Large intestine (tissue), 12 donors: Measurements from ENCODE around the gene USP20. TPM values are rescaled to one million over a fixed set of nuclear protein-coding genes. Genes with fewer than 3 reads are reported as not detected.
"Not testable (repeated sequence)": the region's sequence is repeated elsewhere in the genome, so short reads cannot be mapped to it uniquely, and the experiment has no call there.

ENCODE experiments used
- DNase-seq, 2 donors: peaks; one replicate each; pipeline versions ENCODE4 v3.0.0 to v3.0.0-alpha.2; 2013
- H3K27ac ChIP-seq: one replicate; pipeline ENCODE4 v1.5.1; 2013; ENCODE audit warnings: low read length
- H3K27me3 ChIP-seq: 2 replicates; pipeline ENCODE4 v1.6.1; 2013; ENCODE audit warnings: low read length; ENCODE audit not compliant: control insufficient read depth, insufficient read depth
- H3K36me3 ChIP-seq: 2 replicates; pipeline ENCODE4 v1.6.1; 2013; ENCODE audit warnings: low read length; ENCODE audit not compliant: control insufficient read depth, insufficient read depth
- H3K4me1 ChIP-seq: one replicate; pipeline ENCODE4 v1.6.1; 2013; ENCODE audit warnings: low read length; ENCODE audit not compliant: control insufficient read depth, insufficient read depth
- H3K4me3 ChIP-seq: one replicate; pipeline ENCODE4 v1.5.1; 2013; ENCODE audit warnings: low read length
- H3K9me3 ChIP-seq: one replicate; pipeline ENCODE4 v1.6.1; 2013; ENCODE audit warnings: mild to moderate bottlenecking, low read depth, low read length, moderate library complexity; ENCODE audit not compliant: control insufficient read depth
- WGBS: methylation state at CpG from one replicate; pipeline ENCODE4 v1.1.5; 2013; ENCODE audit warnings: low lambda C conversion rate; ENCODE audit not compliant: insufficient coverage; 5-methylcytosine and 5-hydroxymethylcytosine counted together
- long read RNA-seq, 11 donors: transcript quantifications; one replicate each; lab custom pipeline, GENCODE V29; 2026
- polyA plus RNA-seq: library from polyadenylated mRNA; unstranded; fragments of 120-200 nt; gene quantifications from one replicate; pipeline ENCODE4 v1.2.1, GENCODE V29; 2013

Gene USP20
- polyA plus RNA-seq = 17.7 TPM
- long read RNA-seq, donor 1, full-length matches to known transcripts = 1 of 32 reads
- long read RNA-seq, donor 1, partial matches to known transcripts = 0 of 32 reads
- long read RNA-seq, donor 1, other reads (novel, unspliced or antisense) = 31 of 32 reads
- long read RNA-seq, donor 2, full-length matches to known transcripts = 2 of 2 reads
- long read RNA-seq, donor 2, partial matches to known transcripts = 0 of 2 reads
- long read RNA-seq, donor 2, other reads (novel, unspliced or antisense) = 0 of 2 reads
- long read RNA-seq, donor 3 = 0 reads
- long read RNA-seq, donor 4 = 0 reads
- long read RNA-seq, donor 5 = 0 reads
- long read RNA-seq, donor 6, full-length matches to known transcripts = 2 of 2 reads
- long read RNA-seq, donor 6, partial matches to known transcripts = 0 of 2 reads
- long read RNA-seq, donor 6, other reads (novel, unspliced or antisense) = 0 of 2 reads
- long read RNA-seq, donor 7, partial matches to known transcripts = 5 of 5 reads
- long read RNA-seq, donor 7, other reads (novel, unspliced or antisense) = 0 of 5 reads
- long read RNA-seq, donor 8 = 0 reads
- long read RNA-seq, donor 9, full-length matches to known transcripts = 1 of 1 reads
- long read RNA-seq, donor 9, partial matches to known transcripts = 0 of 1 reads
- long read RNA-seq, donor 9, other reads (novel, unspliced or antisense) = 0 of 1 reads
- long read RNA-seq, donor 10, partial matches to known transcripts = 0 of 1 reads
- long read RNA-seq, donor 10, other reads (novel, unspliced or antisense) = 0 of 1 reads
- long read RNA-seq, donor 11, full-length matches to known transcripts = 1 of 1 reads
- long read RNA-seq, donor 11, partial matches to known transcripts = 0 of 1 reads
- long read RNA-seq, donor 11, other reads (novel, unspliced or antisense) = 0 of 1 reads

DNA sequence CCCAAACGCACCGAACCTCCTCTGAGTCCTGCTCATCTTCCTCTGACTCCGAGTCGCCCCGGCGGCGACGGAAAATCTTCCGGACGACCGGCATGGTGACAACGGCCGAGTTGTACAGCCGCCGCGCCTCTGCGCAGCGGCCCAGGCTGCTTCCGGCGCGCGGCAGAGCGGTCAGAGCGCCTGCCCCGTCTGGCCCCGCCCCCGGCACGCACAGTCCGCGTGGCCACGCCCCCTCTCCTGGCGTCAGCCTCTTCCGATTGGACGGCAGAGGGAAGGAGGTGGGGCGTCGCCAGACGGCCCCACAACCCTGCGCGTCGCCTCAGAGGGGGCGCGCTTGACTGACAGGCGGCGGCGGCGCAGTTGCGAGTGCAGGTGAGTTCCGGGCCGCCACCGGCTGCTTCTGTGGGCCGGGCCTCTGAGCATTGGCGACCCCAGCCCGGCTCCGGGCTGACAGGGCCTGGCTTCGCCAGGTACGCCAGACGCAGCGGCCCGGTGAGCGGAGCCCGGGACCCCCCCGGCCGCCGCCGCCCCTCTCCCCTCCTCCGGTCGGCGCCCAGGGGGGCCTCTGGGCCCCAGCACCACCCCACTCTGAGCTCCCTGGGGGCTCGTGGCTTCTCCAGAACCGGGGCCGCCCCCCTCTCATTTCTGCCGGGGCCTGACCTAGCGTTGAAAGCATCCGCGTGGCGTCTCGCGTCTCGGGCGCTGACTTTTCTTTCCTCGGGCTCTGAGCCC, at the start of gene USP20, which contains the start of gene C9orf78:
TSS of gene USP20 (plus strand) at position 331 of the 732 bp plus-strand sequence. CDS start 17,098 bp downstream, outside the sequence.
TSS of gene C9orf78 (minus strand) at position 148 of the 732 bp plus-strand sequence. CDS start at position 94, 54 bp downstream.
- Histone ChIP-seq H3K27ac (peak within 1 kb of the TSS; percentile 55), H3K36me3 (peaks cover 25% of the 10 kb centered on the region), H3K4me1 (peaks cover 4% of the 10 kb centered on the region), H3K4me3 (peak within 1 kb of the TSS; percentile 94), H3K9me3 (no peaks in the 10 kb centered on the region), H3K27me3 (no peaks in the 10 kb centered on the region)
- DNase-seq = peak; percentile 97 to 98
- no CpG with 5 or more reads among the region's 81 CpGs for WGBS

DNA sequence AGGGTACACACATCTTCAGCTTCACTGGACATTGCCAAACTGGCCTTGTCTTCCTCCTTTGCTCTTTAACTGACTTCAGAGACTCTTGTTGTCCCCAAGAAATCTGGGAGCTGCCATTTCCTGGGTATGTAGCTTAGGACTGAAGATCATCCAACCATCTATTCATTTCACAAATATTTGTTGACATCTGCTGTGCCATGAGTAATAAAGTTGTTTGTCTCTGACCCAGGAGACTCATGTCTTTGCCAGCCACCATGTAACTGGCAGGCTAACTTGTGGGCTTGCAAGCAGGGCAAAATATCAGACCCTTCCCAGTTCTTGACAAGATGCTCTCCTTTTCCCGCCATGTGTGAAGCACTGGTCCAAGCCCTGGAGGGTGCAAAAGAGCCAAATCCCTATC, 49.4 kb upstream of the USP20 start:
- no peaks in the 10 kb centered on the region for H3K4me1 ChIP-seq
- H3K27me3 ChIP-seq = peaks cover 2% of the 10 kb centered on the region
- H3K36me3 ChIP-seq = no peaks in the 10 kb centered on the region
- DNase-seq = no peak
- H3K9me3 ChIP-seq = no peaks in the 10 kb centered on the region
- no peak overlapping the region for H3K27ac ChIP-seq
- WGBS = no CpG with 5 or more reads among the region's 1 CpG
- H3K4me3 ChIP-seq = no peak overlapping the region

DNA sequence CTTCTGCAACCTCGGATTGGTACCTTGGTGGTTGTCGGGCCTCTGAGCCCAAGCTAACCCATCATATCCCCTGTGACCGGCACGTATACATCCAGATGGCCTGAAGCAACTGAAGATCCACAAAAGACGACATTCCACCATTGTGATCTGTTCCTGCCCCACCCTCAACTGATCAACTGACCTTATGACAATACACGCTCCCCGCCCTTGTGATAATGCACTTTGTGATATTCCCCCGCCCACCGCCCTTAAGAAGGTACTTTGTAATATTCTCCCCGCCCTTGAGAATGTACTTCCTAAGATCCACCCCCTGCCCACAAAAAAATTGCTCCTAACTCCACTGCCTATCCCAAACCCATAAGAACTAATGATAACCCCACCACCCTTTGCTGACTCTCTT, 48.8 kb upstream of the USP20 start:
- no peak for DNase-seq
- Histone ChIP-seq H3K27me3 (peaks cover 2% of the 10 kb centered on the region), H3K9me3 (no peaks in the 10 kb centered on the region), H3K27ac (no peak overlapping the region), H3K4me3 (no peak overlapping the region), H3K4me1 (no peaks in the 10 kb centered on the region), H3K36me3 (no peaks in the 10 kb centered on the region)
- no CpG with 5 or more reads among the region's 10 CpGs for WGBS

DNA sequence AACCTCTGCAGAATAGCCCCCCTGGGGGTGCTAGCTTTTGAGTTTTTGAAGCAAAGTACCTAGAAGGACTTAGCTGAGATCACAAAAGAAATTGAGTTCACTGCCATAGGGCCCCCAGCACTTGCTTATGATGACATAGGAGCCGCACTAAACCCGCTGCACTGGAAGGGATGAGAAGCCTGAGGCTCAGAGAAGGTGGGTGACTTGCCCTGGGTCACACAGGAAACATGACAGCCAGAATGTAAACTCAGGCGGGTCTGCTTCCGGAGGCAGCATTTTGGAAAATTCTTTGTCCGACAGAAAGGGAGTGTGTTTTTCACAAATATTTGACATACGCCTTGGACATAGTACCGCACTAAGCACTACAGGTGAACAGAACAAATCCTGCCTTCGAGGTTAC, 40.7 kb upstream of the USP20 start:
- no peak for DNase-seq
- no CpG with 5 or more reads among the region's 8 CpGs for WGBS
- no peaks in the 10 kb centered on the region for H3K4me1 ChIP-seq
- H3K27ac ChIP-seq = no peak overlapping the region
- H3K4me3 ChIP-seq = no peak overlapping the region
- H3K9me3 ChIP-seq = no peaks in the 10 kb centered on the region
- peaks cover 3% of the 10 kb centered on the region for H3K27me3 ChIP-seq
- H3K36me3 ChIP-seq = no peaks in the 10 kb centered on the region

DNA sequence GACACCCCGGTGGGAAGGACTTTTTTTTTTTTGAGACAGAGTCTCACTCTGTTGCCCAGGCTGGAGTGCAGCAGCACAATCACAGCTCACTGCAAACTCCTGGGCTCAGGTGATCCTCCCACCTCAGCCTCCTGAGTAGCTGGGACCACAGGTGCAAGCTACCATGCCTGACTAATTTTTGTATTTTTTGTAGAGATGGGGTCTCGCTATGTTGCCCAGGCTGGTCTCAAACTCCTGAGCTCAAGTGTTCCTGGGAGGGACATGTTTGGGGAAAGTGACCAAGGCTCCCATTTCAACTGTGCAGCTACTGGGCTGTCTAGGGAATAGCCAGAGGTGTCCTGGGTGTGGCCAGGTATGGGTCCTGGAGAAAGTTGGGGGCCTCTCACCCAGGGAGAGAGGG, 39.2 kb upstream of the USP20 start:
- H3K36me3 ChIP-seq, DNase-seq, H3K4me3 ChIP-seq, H3K9me3 ChIP-seq, H3K27me3 ChIP-seq, H3K4me1 ChIP-seq, H3K27ac ChIP-seq: not testable (repeated sequence)
- no CpG with 5 or more reads among the region's 2 CpGs for WGBS

DNA sequence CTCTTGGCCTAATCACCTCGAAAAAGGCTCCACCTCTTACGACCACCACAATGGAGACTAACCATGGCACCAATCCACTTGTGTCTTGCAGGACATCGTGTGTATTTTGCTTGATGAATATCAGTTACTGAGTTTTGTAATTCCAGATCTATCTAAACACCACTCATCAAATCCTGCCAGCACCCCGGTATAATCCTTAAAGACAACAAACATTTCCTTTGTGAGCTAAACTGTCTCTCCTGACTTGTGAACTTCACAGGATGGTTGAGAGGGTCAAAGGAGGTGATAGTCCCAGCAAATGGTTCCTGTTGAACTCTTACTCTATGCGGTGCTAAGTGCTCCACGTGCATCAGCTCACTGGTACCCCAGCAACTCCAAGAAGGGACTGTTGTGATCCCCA, 36.3 kb upstream of the USP20 start:
- H3K36me3 ChIP-seq = no peaks in the 10 kb centered on the region
- no CpG with 5 or more reads among the region's 6 CpGs for WGBS

DNA sequence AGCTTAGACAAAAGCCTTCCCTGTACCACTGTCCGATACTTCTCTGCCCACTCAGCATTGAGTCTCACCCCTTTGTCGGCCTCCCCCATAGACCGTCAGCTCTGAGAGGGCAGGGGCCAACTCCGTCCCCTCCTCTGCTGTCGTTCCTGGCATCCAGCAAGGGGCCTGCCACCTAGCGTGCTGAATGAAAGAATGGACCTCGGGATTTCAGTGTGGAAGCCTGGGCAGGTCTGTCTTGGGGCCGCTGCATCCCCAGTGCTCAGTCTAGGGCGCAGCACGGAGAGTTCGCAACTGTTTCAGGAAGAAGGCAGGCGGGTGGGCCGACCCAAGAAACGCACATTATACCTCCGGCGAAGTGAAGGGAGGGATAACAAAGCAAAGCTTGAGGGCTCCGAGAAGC, 33.8 kb upstream of the USP20 start:
- H3K27me3 ChIP-seq = no peaks in the 10 kb centered on the region
- WGBS = 90% methylated on average over 4 of the region's 17 CpGs
- no peak for DNase-seq

More for the DNA sequence above, 36.3 kb upstream of the USP20 start:
- no peak for DNase-seq
- H3K4me1 ChIP-seq = peaks cover 3% of the 10 kb centered on the region
- no peaks in the 10 kb centered on the region for H3K27me3 ChIP-seq
- H3K27ac ChIP-seq = no peak overlapping the region
- no peaks in the 10 kb centered on the region for H3K9me3 ChIP-seq
- H3K4me3 ChIP-seq = no peak overlapping the region

DNA sequence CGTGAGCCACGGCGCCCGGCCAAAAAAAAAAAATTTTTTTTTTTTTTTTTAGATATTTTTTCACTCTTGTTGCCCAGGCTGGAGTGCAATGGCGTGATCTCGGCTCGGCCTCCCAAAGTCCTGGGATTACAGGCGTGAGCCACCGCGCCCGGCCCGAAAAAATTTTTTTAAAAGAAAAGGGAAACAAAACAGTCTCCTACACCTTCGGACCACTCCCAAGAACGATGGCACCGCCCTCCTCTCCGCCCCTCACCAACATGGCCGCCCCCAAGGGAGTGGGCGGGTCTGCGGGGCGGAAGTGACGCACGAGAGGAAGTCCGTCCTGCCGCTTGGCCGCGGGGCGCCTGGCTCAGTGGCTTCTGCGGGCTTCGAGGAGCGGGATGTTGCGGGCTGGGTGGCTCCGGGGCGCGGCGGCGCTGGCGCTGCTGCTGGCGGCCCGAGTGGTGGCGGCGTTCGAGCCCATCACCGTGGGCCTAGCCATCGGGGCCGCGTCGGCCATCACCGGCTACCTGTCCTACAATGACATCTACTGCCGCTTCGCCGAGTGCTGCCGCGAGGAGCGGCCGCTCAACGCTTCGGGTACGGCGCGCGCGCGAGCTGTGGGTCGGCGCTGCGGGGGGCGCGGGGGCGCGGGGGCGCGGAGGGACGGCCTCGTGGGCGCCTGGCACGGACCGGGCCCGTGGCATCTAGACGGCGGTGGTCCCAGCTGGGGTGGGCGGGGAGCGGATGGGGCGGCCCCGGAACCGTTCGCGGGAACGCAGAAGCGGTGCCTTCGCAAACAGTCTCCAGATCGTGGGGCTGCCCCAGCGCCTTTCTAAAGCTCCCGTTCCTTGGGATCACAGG, 32.2 kb upstream of the USP20 start, which contains the start of gene TOR1B:
TSS of gene TOR1B (plus strand) at position 352 of the 843 bp plus-strand sequence. CDS start at position 381, 29 bp downstream.
- WGBS = no CpG with 5 or more reads among the region's 93 CpGs
- no peaks in the 10 kb centered on the region for H3K27me3 ChIP-seq
- DNase-seq = peak; percentile 93 to 94
- H3K4me1 ChIP-seq = peaks cover 10% of the 10 kb centered on the region
- H3K36me3 ChIP-seq = peaks cover 14% of the 10 kb centered on the region
- H3K9me3 ChIP-seq = no peaks in the 10 kb centered on the region
- H3K27ac ChIP-seq = peak within 1 kb of the TSS; percentile 63
- peak within 1 kb of the TSS; percentile 81 for H3K4me3 ChIP-seq

More for the DNA sequence above, 33.8 kb upstream of the USP20 start:
- no peak overlapping the region for H3K27ac ChIP-seq
- H3K36me3 ChIP-seq = peaks cover 3% of the 10 kb centered on the region
- peaks cover 10% of the 10 kb centered on the region for H3K4me1 ChIP-seq
- no peak overlapping the region for H3K4me3 ChIP-seq
- H3K9me3 ChIP-seq = no peaks in the 10 kb centered on the region

DNA sequence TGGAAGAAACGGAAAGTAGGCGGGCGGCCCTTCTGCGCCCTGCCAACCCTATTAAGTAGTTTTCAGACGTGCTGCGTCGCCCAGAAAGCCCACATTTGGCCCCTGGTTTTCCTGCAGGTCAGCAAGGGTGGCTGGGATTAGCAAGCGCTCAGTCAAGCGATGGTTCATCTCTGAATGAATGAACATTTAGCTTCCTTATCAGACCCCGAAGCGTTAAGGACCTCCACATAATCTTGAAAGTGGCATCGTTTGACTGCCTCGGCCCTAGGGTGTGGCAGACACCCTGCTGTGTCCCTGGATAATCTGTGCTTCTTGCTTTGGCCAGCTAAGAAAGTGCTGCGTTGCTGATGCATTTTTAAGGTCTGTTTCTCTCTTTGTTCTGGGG, 31.6 kb upstream of the USP20 start:
- peaks cover 14% of the 10 kb centered on the region for H3K36me3 ChIP-seq
- peaks cover 10% of the 10 kb centered on the region for H3K4me1 ChIP-seq
- H3K27me3 ChIP-seq = no peaks in the 10 kb centered on the region
- H3K4me3 ChIP-seq = peak overlapping the region; percentile 81
- H3K27ac ChIP-seq = peak overlapping the region; percentile 63
- DNase-seq = peak in 1 of 2 donors; percentile 47
- WGBS = no CpG with 5 or more reads among the region's 14 CpGs
- H3K9me3 ChIP-seq = no peaks in the 10 kb centered on the region
